ENCODE results near the gene TMSB4X. TPM values are rescaled to one million over a fixed set of nuclear protein-coding genes. Genes with fewer than 3 reads are reported as not detected.
"Not testable (repeated sequence)": the region's sequence is repeated elsewhere in the genome, so short reads cannot be mapped to it uniquely, and the experiment has no call there.

The TMSB4X gene
- total and polyA plus RNA-seq, 3 experiments from 2014 or later: 3,415 to 28,788 (median 3,478) TPM

GRCh38 chrX:12944452-12944851 is 30.5 kb upstream of the TMSB4X start:
- H3K27ac Mint-ChIP-seq; H3K9me3 Mint-ChIP-seq; H3K4me3 ChIP-seq (ENCODE audit: low read length); H3K36me3 ChIP-seq (ENCODE audit: insufficient read depth, low read length); POLR2A ChIA-PET; H3K9me3 ChIP-seq (ENCODE audit: low read length); H3K4me3 Mint-ChIP-seq; H3K27me3 ChIP-seq (ENCODE audit: insufficient read depth, low read length, poor library complexity, severe bottlenecking); DNase-seq; H3K36me3 Mint-ChIP-seq; H3K27ac ChIP-seq (ENCODE audit: low read depth, low read length): not testable (repeated sequence)
- Mint-ChIP-seq H3K4me1 (peaks cover 28 to 34% (median 31%) of the 10 kb centered on the region in 3 donors), H3K27me3 (peaks cover 0 to 21% of the 10 kb centered on the region in 2 donors)
- peaks cover 27% of the 10 kb centered on the region for H3K4me1 ChIP-seq (ENCODE audit: insufficient read depth, low read length)
- CTCF ChIA-PET: interaction anchor here (1.2 to 7.3 kb wide), 2 partner anchors 29 to 529 kb away, joined by 3 to 224 read pairs; partner anchors contain the start of gene TMSB4X

GRCh38 chrX:12945494-12945893 is 29.4 kb upstream of the TMSB4X start:
- no peak overlapping the region for H3K4me3 Mint-ChIP-seq
- H3K36me3 Mint-ChIP-seq: peaks cover 0 to 1% (median 0%) of the 10 kb centered on the region in 3 donors
- Histone ChIP-seq H3K4me1 (ENCODE audit: insufficient read depth, low read length) (peaks cover 38% of the 10 kb centered on the region), H3K27ac (ENCODE audit: low read depth, low read length) (no peak overlapping the region), H3K4me3 (ENCODE audit: low read length) (no peak overlapping the region), H3K27me3 (ENCODE audit: insufficient read depth, low read length, poor library complexity, severe bottlenecking) (no peaks in the 10 kb centered on the region), H3K9me3 (ENCODE audit: low read length) (no peaks in the 10 kb centered on the region), H3K36me3 (ENCODE audit: insufficient read depth, low read length) (no peaks in the 10 kb centered on the region)
- peaks cover 39 to 45% (median 41%) of the 10 kb centered on the region in 3 donors for H3K4me1 Mint-ChIP-seq
- peaks cover 0 to 16% of the 10 kb centered on the region in 2 donors for H3K27me3 Mint-ChIP-seq
- ChIA-PET POLR2A (interaction anchor here (0.6 kb wide), 1 partner anchor 31 kb away, joined by 3 read pairs; no protein-coding TSS in a partner anchor), CTCF (interaction anchor here (1.2 to 7.3 kb wide), 13 partner anchors 10 to 543 kb away, joined by 3 to 224 read pairs (median 7); partner anchors contain the start of gene TMSB4X)
- H3K9me3 Mint-ChIP-seq: no peaks in the 10 kb centered on the region
- H3K27ac Mint-ChIP-seq: no peak overlapping the region
- DNase-seq: no peak

GRCh38 chrX:12946406-12946805 is 28.5 kb upstream of the TMSB4X start:
- Histone ChIP-seq H3K4me3 (ENCODE audit: low read length) (no peak overlapping the region), H3K27me3 (ENCODE audit: insufficient read depth, low read length, poor library complexity, severe bottlenecking) (no peaks in the 10 kb centered on the region), H3K36me3 (ENCODE audit: insufficient read depth, low read length) (no peaks in the 10 kb centered on the region), H3K9me3 (ENCODE audit: low read length) (no peaks in the 10 kb centered on the region), H3K27ac (ENCODE audit: low read depth, low read length) (no peak overlapping the region), H3K4me1 (ENCODE audit: insufficient read depth, low read length) (peaks cover 45% of the 10 kb centered on the region)
- H3K27me3 Mint-ChIP-seq: peaks cover 0 to 15% of the 10 kb centered on the region in 2 donors
- ChIA-PET POLR2A (interaction anchor here (0.7 to 1.4 kb wide), 8 partner anchors 23 to 542 kb away, joined by 3 to 11 read pairs (median 6); no protein-coding TSS in a partner anchor), CTCF (interaction anchor here (0.7 to 7.3 kb wide), 35 partner anchors 9 to 700 kb away, joined by 3 to 224 read pairs (median 4); partner anchors contain the start of gene TMSB4X)
- no peak for DNase-seq
- peaks cover 48 to 54% (median 50%) of the 10 kb centered on the region in 3 donors for H3K4me1 Mint-ChIP-seq
- no peaks in the 10 kb centered on the region for H3K9me3 Mint-ChIP-seq
- H3K4me3 Mint-ChIP-seq: peak overlapping the region in 1 of 7 donors; percentile 74
- H3K27ac Mint-ChIP-seq: peak overlapping the region in 7 of 8 donors; percentile 82 to 98 (median 96)
- H3K36me3 Mint-ChIP-seq: peaks cover 0 to 4% (median 0%) of the 10 kb centered on the region in 3 donors

GRCh38 chrX:12946838-12947544 is 27.9 kb upstream of the TMSB4X start:
- peak overlapping the region in 6 of 7 donors; percentile 10 to 83 (median 72) for H3K4me3 Mint-ChIP-seq
- POLR2A ChIA-PET: interaction anchor here (0.7 to 1.4 kb wide), 10 partner anchors 22 to 541 kb away, joined by 3 to 11 read pairs (median 4); no protein-coding TSS in a partner anchor
- Histone ChIP-seq H3K4me1 (ENCODE audit: insufficient read depth, low read length) (peaks cover 50% of the 10 kb centered on the region), H3K36me3 (ENCODE audit: insufficient read depth, low read length) (no peaks in the 10 kb centered on the region), H3K9me3 (ENCODE audit: low read length) (no peaks in the 10 kb centered on the region), H3K27ac (ENCODE audit: low read depth, low read length) (peak overlapping the region; percentile 16), H3K27me3 (ENCODE audit: insufficient read depth, low read length, poor library complexity, severe bottlenecking) (no peaks in the 10 kb centered on the region), H3K4me3 (ENCODE audit: low read length) (peak overlapping the region; percentile 44)
- peaks cover 0 to 13% of the 10 kb centered on the region in 2 donors for H3K27me3 Mint-ChIP-seq
- peaks cover 0 to 4% (median 0%) of the 10 kb centered on the region in 3 donors for H3K36me3 Mint-ChIP-seq
- peak; percentile 49 to 79 (median 73) for DNase-seq
- no peaks in the 10 kb centered on the region for H3K9me3 Mint-ChIP-seq
- peaks cover 53 to 60% (median 56%) of the 10 kb centered on the region in 3 donors for H3K4me1 Mint-ChIP-seq
- CTCF ChIA-PET: interaction anchor here (0.6 to 7.3 kb wide), 37 partner anchors 9 to 699 kb away, joined by 3 to 224 read pairs (median 4); partner anchors contain the start of gene TMSB4X
- H3K27ac Mint-ChIP-seq: peak overlapping the region; percentile 82 to 98 (median 95)

GRCh38 chrX:12947545-12948235 is 27.2 kb upstream of the TMSB4X start:
- ChIA-PET POLR2A (interaction anchor here (0.6 to 0.8 kb wide), 3 partner anchors 23 to 26 kb away, joined by 3 read pairs; no protein-coding TSS in a partner anchor), CTCF (interaction anchor here (1.3 to 7.3 kb wide), 10 partner anchors 26 to 544 kb away, joined by 3 to 224 read pairs (median 9); partner anchors contain the start of gene TMSB4X)
- H3K36me3 ChIP-seq (ENCODE audit: insufficient read depth, low read length): no peaks in the 10 kb centered on the region
- H3K4me1 ChIP-seq (ENCODE audit: insufficient read depth, low read length): peaks cover 55% of the 10 kb centered on the region
- H3K4me1 Mint-ChIP-seq: peaks cover 57 to 65% (median 61%) of the 10 kb centered on the region in 3 donors
- H3K27me3 ChIP-seq (ENCODE audit: insufficient read depth, low read length, poor library complexity, severe bottlenecking): no peaks in the 10 kb centered on the region
- H3K9me3 ChIP-seq (ENCODE audit: low read length): no peaks in the 10 kb centered on the region
- H3K27me3 Mint-ChIP-seq: peaks cover 0 to 10% of the 10 kb centered on the region in 2 donors
- no peaks in the 10 kb centered on the region for H3K9me3 Mint-ChIP-seq
- DNase-seq: no peak
- peak overlapping the region; percentile 44 for H3K4me3 ChIP-seq (ENCODE audit: low read length)
- H3K27ac Mint-ChIP-seq: peak overlapping the region; percentile 82 to 98 (median 96)
- H3K27ac ChIP-seq (ENCODE audit: low read depth, low read length): peak overlapping the region; percentile 16
- H3K4me3 Mint-ChIP-seq: peak overlapping the region in 5 of 7 donors; percentile 7 to 73 (median 56)
- H3K36me3 Mint-ChIP-seq: peaks cover 0 to 4% (median 0%) of the 10 kb centered on the region in 3 donors

GRCh38 chrX:12948495-12948894 is 26.4 kb upstream of the TMSB4X start:
- H3K27ac ChIP-seq (ENCODE audit: low read depth, low read length): peak overlapping the region; percentile 78
- Mint-ChIP-seq H3K9me3 (no peaks in the 10 kb centered on the region), H3K36me3 (peaks cover 0 to 4% (median 0%) of the 10 kb centered on the region in 3 donors), H3K4me1 (peaks cover 65 to 73% (median 69%) of the 10 kb centered on the region in 3 donors), H3K4me3 (peak overlapping the region; percentile 10 to 89 (median 21)), H3K27ac (peak overlapping the region; percentile 94 to 99 (median 98)), H3K27me3 (peaks cover 0 to 10% of the 10 kb centered on the region in 2 donors)
- no peaks in the 10 kb centered on the region for H3K9me3 ChIP-seq (ENCODE audit: low read length)
- POLR2A ChIA-PET: interaction anchor here (0.6 to 3.3 kb wide), 4 partner anchors 24 to 139 kb away, joined by 3 to 68 read pairs (median 21); partner anchors contain the start of gene TMSB4X
- H3K4me3 ChIP-seq (ENCODE audit: low read length): no peak overlapping the region
- H3K27me3 ChIP-seq (ENCODE audit: insufficient read depth, low read length, poor library complexity, severe bottlenecking): no peaks in the 10 kb centered on the region
- H3K4me1 ChIP-seq (ENCODE audit: insufficient read depth, low read length): peaks cover 63% of the 10 kb centered on the region
- CTCF ChIA-PET: interaction anchor here (2.0 to 7.3 kb wide), 4 partner anchors 25 to 540 kb away, joined by 8 to 224 read pairs (median 57); partner anchors contain the start of gene TMSB4X
- no peaks in the 10 kb centered on the region for H3K36me3 ChIP-seq (ENCODE audit: insufficient read depth, low read length)
- no peak for DNase-seq

GRCh38 chrX:12949205-12949926 is 25.5 kb upstream of the TMSB4X start:
- Mint-ChIP-seq H3K4me3 (peak overlapping the region; percentile 86 to 90 (median 88)), H3K9me3 (no peaks in the 10 kb centered on the region), H3K4me1 (peaks cover 72 to 82% (median 77%) of the 10 kb centered on the region in 3 donors), H3K36me3 (peaks cover 0 to 4% (median 0%) of the 10 kb centered on the region in 3 donors), H3K27me3 (peaks cover 0 to 10% of the 10 kb centered on the region in 2 donors), H3K27ac (peak overlapping the region; percentile 94 to 99 (median 98))
- H3K36me3 ChIP-seq (ENCODE audit: insufficient read depth, low read length): no peaks in the 10 kb centered on the region
- ChIA-PET CTCF (interaction anchor here (1.1 to 7.3 kb wide), 8 partner anchors 10 to 539 kb away, joined by 3 to 224 read pairs (median 7); partner anchors contain the start of gene TMSB4X), POLR2A (interaction anchor here (0.9 to 3.3 kb wide), 9 partner anchors 24 to 739 kb away, joined by 3 to 68 read pairs (median 5); partner anchors contain the start of gene TMSB4X)
- peaks cover 72% of the 10 kb centered on the region for H3K4me1 ChIP-seq (ENCODE audit: insufficient read depth, low read length)
- no peaks in the 10 kb centered on the region for H3K27me3 ChIP-seq (ENCODE audit: insufficient read depth, low read length, poor library complexity, severe bottlenecking)
- no peaks in the 10 kb centered on the region for H3K9me3 ChIP-seq (ENCODE audit: low read length)
- DNase-seq: no peak
- H3K4me3 ChIP-seq (ENCODE audit: low read length): peak overlapping the region; percentile 36
- H3K27ac ChIP-seq (ENCODE audit: low read depth, low read length): peak overlapping the region; percentile 78

Measured in CD8-positive, alpha-beta memory T cell (primary cell).